Keratinocyte (primary cell): ENCODE measurements around the gene PARD3. TPM values are rescaled to one million over a fixed set of nuclear protein-coding genes. Genes with fewer than 3 reads are reported as not detected.
"Not testable (repeated sequence)": the region's sequence is repeated elsewhere in the genome, so short reads cannot be mapped to it uniquely, and the experiment has no call there.

Experiments used
- DNase-seq: peaks from one replicate; pipeline ENCODE4 v3.0.0-alpha.2; 2011; ENCODE audit warnings: low read depth, missing footprints, low spot score
- FAIRE-seq: peaks from 2 replicates; lab custom pipeline; 2011; peaks lifted over from hg19 to GRCh38; lab: Jason Lieb, UNC
- H2AFZ ChIP-seq: 2 replicates; pipeline ENCODE4 v1.6.0; 2012; ENCODE audit warnings: low read length, control low read depth, inconsistent platforms; ENCODE audit not compliant: control insufficient read depth
- H3K27ac ChIP-seq: 2 replicates; pipeline ENCODE4 v1.5.1; 2011; ENCODE audit warnings: low read length; ENCODE audit not compliant: control insufficient read depth, insufficient read depth
- H3K27me3 ChIP-seq: 3 replicates; pipeline ENCODE4 v1.6.0; 2011; ENCODE audit warnings: low read length; ENCODE audit not compliant: control insufficient read depth, insufficient read depth; ENCODE audit errors: extremely low read depth
- H3K36me3 ChIP-seq, 2 experiments: 2 replicates in 1 of 2; 3 replicates in 1 of 2; pipeline ENCODE4 v1.5.1; 2011; ENCODE audit warnings: low read length in 2 of 2, mild to moderate bottlenecking in 1 of 2; ENCODE audit not compliant: control insufficient read depth in 2 of 2, insufficient read depth in 2 of 2; ENCODE audit errors: extremely low read depth in 1 of 2
- H3K4me1 ChIP-seq: 3 replicates; pipeline ENCODE4 v1.5.1; 2011; ENCODE audit warnings: low read length; ENCODE audit not compliant: control insufficient read depth, insufficient read depth; ENCODE audit errors: extremely low read depth
- H3K4me2 ChIP-seq: 3 replicates; pipeline ENCODE4 v1.6.0; 2011; ENCODE audit warnings: low read depth, low read length; ENCODE audit not compliant: control insufficient read depth, insufficient read depth; ENCODE audit errors: extremely low read depth
- H3K4me3 ChIP-seq, 3 experiments: fragments of 200-600 bp in 1 of 3; sonication (generic) in 1 of 3; 2 replicates in 2 of 3; 3 replicates in 1 of 3; pipeline ENCODE4 v1.5.1; 2011 to 2016; ENCODE audit warnings: low read length in 3 of 3, mild to moderate bottlenecking in 3 of 3, control low read depth in 2 of 3, inconsistent platforms in 1 of 3, low read depth in 1 of 3, mixed read lengths in 1 of 3, mixed run types in 1 of 3, moderate library complexity in 1 of 3; ENCODE audit not compliant: control insufficient read depth in 2 of 3, insufficient read depth in 2 of 3; ENCODE audit errors: extremely low read depth in 1 of 3
- H3K79me2 ChIP-seq: 2 replicates; pipeline ENCODE4 v1.6.0; 2012; ENCODE audit warnings: low read length; ENCODE audit not compliant: control insufficient read depth, insufficient read depth
- H3K9ac ChIP-seq: 3 replicates; pipeline ENCODE4 v1.6.0; 2011; ENCODE audit warnings: low read length; ENCODE audit not compliant: control insufficient read depth, insufficient read depth; ENCODE audit errors: extremely low read depth
- H3K9me1 ChIP-seq: 3 replicates; pipeline ENCODE4 v1.6.0; 2011; ENCODE audit warnings: low read length; ENCODE audit not compliant: control insufficient read depth, insufficient read depth; ENCODE audit errors: extremely low read depth
- H3K9me3 ChIP-seq: 2 replicates; pipeline ENCODE4 v1.5.1; 2012; ENCODE audit warnings: low read depth, low read length; ENCODE audit not compliant: control insufficient read depth
- H4K20me1 ChIP-seq: 3 replicates; pipeline ENCODE4 v1.6.0; 2011; ENCODE audit warnings: low read length; ENCODE audit not compliant: control insufficient read depth, insufficient read depth; ENCODE audit errors: extremely low read depth
- CTCF ChIP-seq, 3 experiments: IDR thresholded peaks in 1 of 3; conservative IDR thresholded peaks in 1 of 3; optimal IDR thresholded peaks in 1 of 3; 2 replicates in 2 of 3; 3 replicates in 1 of 3; pipeline versions ENCODE3 to v1.5.1; 2011; ENCODE audit warnings: low read length in 3 of 3, mild to moderate bottlenecking in 3 of 3, moderate library complexity in 2 of 3, control low read depth in 1 of 3, inconsistent platforms in 1 of 3; ENCODE audit not compliant: insufficient read depth in 2 of 3; ENCODE audit errors: extremely low read depth in 1 of 3
- EZH2 ChIP-seq: IDR thresholded peaks from one replicate; pipeline ENCODE4 v1.6.1; 2012; ENCODE audit warnings: inconsistent platforms, mild to moderate bottlenecking, low read length, moderate library complexity
- dilution Hi-C: fragments of 300-500 bp; cut with MboI; formaldehyde crosslinking; loops from one replicate; pipeline ENCODE4 v1.7.0; 2020; ENCODE audit warnings: low sequenced_read_pairs; ENCODE audit not compliant: extremely low pct_ligation_motif_present
- polyA plus RNA-seq, 5 experiments: library from polyadenylated mRNA; depleted of rRNA in 3 of 5; stranded (reverse) in 3 of 5; stranded (forward) in 1 of 5; unstranded in 1 of 5; fragments of >200 nt; gene quantifications; 1 replicate in 1 of 5; 2 replicates in 3 of 5; 3 replicates in 1 of 5; pipeline versions ENCODE4 v1.2.1 to v1.2.3, GENCODE V29; 2011 to 2012; ENCODE audit warnings: missing spikeins in 2 of 5, low read depth in 1 of 5, low replicate concordance in 1 of 5

The PARD3 gene
- polyA plus RNA-seq, 1 donor (not counting 4 experiments of a cell fraction or from before 2014, with no cell fraction given), result 46.4 TPM

- H3K27ac ChIP-seq, result no peak overlapping the region
- dilution Hi-C loops, result no loop called here
- no peaks in the 10 kb centered on the region for H3K9me1 ChIP-seq
- no peaks in the 10 kb centered on the region for H3K79me2 ChIP-seq
- no peaks in the 10 kb centered on the region for H3K36me3 ChIP-seq
- DNase-seq (no peak), FAIRE-seq (no peak)
- no peak overlapping the region for H3K9ac ChIP-seq
- no peaks in the 10 kb centered on the region for H4K20me1 ChIP-seq
- H3K4me3 ChIP-seq, result no peak overlapping the region
- H3K9me3 ChIP-seq, result no peaks in the 10 kb centered on the region
- H3K4me1 ChIP-seq, result no peaks in the 10 kb centered on the region
- TF ChIP-seq CTCF (optimal IDR thresholded peaks at IDR 0.05 in 1 of 3, IDR thresholded peaks at IDR 0.05 in 1 of 3, conservative IDR thresholded peaks at IDR 0.05 in 1 of 3; ENCODE audit: extremely low read depth in 1 of 3, insufficient read depth in 2 of 3, low read length in 3 of 3) (no peak), EZH2 (no peak)
- H2AFZ ChIP-seq, result no peak overlapping the region
- H3K4me2 ChIP-seq, result no peak overlapping the region
- H3K27me3 ChIP-seq, result no peaks in the 10 kb centered on the region
Measured at GRCh38 chr10:34845070-34845469, 30.0 kb upstream of the PARD3 start.

GRCh38 chr10:34844448-34844847 is 29.4 kb upstream of the PARD3 start:
- TF ChIP-seq CTCF (optimal IDR thresholded peaks at IDR 0.05 in 1 of 3, IDR thresholded peaks at IDR 0.05 in 1 of 3, conservative IDR thresholded peaks at IDR 0.05 in 1 of 3; ENCODE audit: extremely low read depth in 1 of 3, insufficient read depth in 2 of 3, low read length in 3 of 3) (no peak), EZH2 (no peak)
- Histone ChIP-seq H3K36me3 (no peaks in the 10 kb centered on the region), H3K9me3 (no peaks in the 10 kb centered on the region), H3K4me2 (no peak overlapping the region), H3K27ac (no peak overlapping the region), H3K9me1 (no peaks in the 10 kb centered on the region), H2AFZ (no peak overlapping the region), H3K9ac (no peak overlapping the region), H3K4me3 (no peak overlapping the region), H4K20me1 (no peaks in the 10 kb centered on the region), H3K27me3 (no peaks in the 10 kb centered on the region), H3K79me2 (no peaks in the 10 kb centered on the region), H3K4me1 (no peaks in the 10 kb centered on the region)
- FAIRE-seq (no peak), DNase-seq (no peak)
- dilution Hi-C loops, result no loop called here

GRCh38 chr10:34843470-34843869 is 28.4 kb upstream of the PARD3 start:
- H3K9me3 ChIP-seq, H3K4me1 ChIP-seq, DNase-seq, dilution Hi-C loops, H3K27ac ChIP-seq, H3K9ac ChIP-seq, H2AFZ ChIP-seq, H3K4me3 ChIP-seq, H3K27me3 ChIP-seq, H3K79me2 ChIP-seq, H3K36me3 ChIP-seq, FAIRE-seq, H4K20me1 ChIP-seq, H3K4me2 ChIP-seq, H3K9me1 ChIP-seq: not testable (repeated sequence)
